ENCODE results near the gene EIF4E1B.
"Not testable (repeated sequence)": the region's sequence is repeated elsewhere in the genome, so short reads cannot be mapped to it uniquely, and the experiment has no call there.

The EIF4E1B gene

GRCh38 chr5:176590035-176590717, 40.3 kb upstream of the EIF4E1B start:
- TF ChIP-seq CTCF (IDR thresholded peaks at IDR 0.05; ENCODE audit: control insufficient read depth, insufficient read depth, low read depth, low read length, missing control alignments), result no peak
- no peak overlapping the region for H3K4me3 ChIP-seq (ENCODE audit: control insufficient read depth, low read depth, low read length)
- no peak for DNase-seq (ENCODE audit: low read depth)

- not testable (repeated sequence) for DNase-seq (ENCODE audit: low read depth); H3K4me3 ChIP-seq (ENCODE audit: control insufficient read depth, low read depth, low read length)
Measured at GRCh38 chr5:176591667-176592066, 38.8 kb upstream of the EIF4E1B start.

- H3K4me3 ChIP-seq (ENCODE audit: control insufficient read depth, low read depth, low read length), result no peak overlapping the region
- no peak for TF ChIP-seq CTCF (IDR thresholded peaks at IDR 0.05; ENCODE audit: control insufficient read depth, insufficient read depth, low read depth, low read length, missing control alignments)
- no peak for DNase-seq (ENCODE audit: low read depth)
Measured at GRCh38 chr5:176592573-176592972, 37.9 kb upstream of the EIF4E1B start.

- no peak for TF ChIP-seq CTCF (IDR thresholded peaks at IDR 0.05; ENCODE audit: control insufficient read depth, insufficient read depth, low read depth, low read length, missing control alignments)
- no peak overlapping the region for H3K4me3 ChIP-seq (ENCODE audit: control insufficient read depth, low read depth, low read length)
- DNase-seq (ENCODE audit: low read depth), result no peak
Measured at GRCh38 chr5:176593273-176593869, 37.1 kb upstream of the EIF4E1B start.

GRCh38 chr5:176594554-176594953, 35.9 kb upstream of the EIF4E1B start:
- H3K4me3 ChIP-seq (ENCODE audit: control insufficient read depth, low read depth, low read length), result no peak overlapping the region
- no peak for DNase-seq (ENCODE audit: low read depth)
- no peak for TF ChIP-seq CTCF (IDR thresholded peaks at IDR 0.05; ENCODE audit: control insufficient read depth, insufficient read depth, low read depth, low read length, missing control alignments)

GRCh38 chr5:176595386-176595943, 35.0 kb upstream of the EIF4E1B start:
- H3K4me3 ChIP-seq (ENCODE audit: control insufficient read depth, low read depth, low read length), result no peak overlapping the region
- DNase-seq (ENCODE audit: low read depth), result no peak
- TF ChIP-seq CTCF (IDR thresholded peaks at IDR 0.05; ENCODE audit: control insufficient read depth, insufficient read depth, low read depth, low read length, missing control alignments), result no peak

- no peak overlapping the region for H3K4me3 ChIP-seq (ENCODE audit: control insufficient read depth, low read depth, low read length)
- no peak for DNase-seq (ENCODE audit: low read depth)
- TF ChIP-seq CTCF (IDR thresholded peaks at IDR 0.05; ENCODE audit: control insufficient read depth, insufficient read depth, low read depth, low read length, missing control alignments), result no peak
Measured at GRCh38 chr5:176596069-176596644, 34.3 kb upstream of the EIF4E1B start.

All from AG09309 (cell line).